Neural cell (in vitro differentiated cells): Measurements from ENCODE around the gene ADARB2.

Source experiments
- CTCF ChIP-seq: fragments of 450-650 bp; IDR thresholded peaks from 2 replicates; pipeline ENCODE4 v1.5.1; 2014; ENCODE audit warnings: antibody characterized with exemption, mild to moderate bottlenecking, moderate library complexity; ENCODE audit not compliant: poor library complexity, severe bottlenecking
- EP300 ChIP-seq: fragments of 450-650 bp; conservative IDR thresholded peaks from 2 replicates; pipeline ENCODE4 v1.6.1; 2014; ENCODE audit warnings: antibody characterized with exemption, mild to moderate bottlenecking, moderate library complexity; ENCODE audit not compliant: poor library complexity, severe bottlenecking
- EZH2 ChIP-seq: fragments of 200-600, 300-800 bp; shearing (Covaris generic), sonication (generic); IDR thresholded peaks from 2 replicates; pipeline ENCODE4 v1.6.1; 2014; ENCODE audit warnings: antibody characterized with exemption, low read length, borderline replicate concordance, mild to moderate bottlenecking; ENCODE audit not compliant: insufficient read depth, poor library complexity, severe bottlenecking
- REST ChIP-seq: IDR thresholded peaks from 2 replicates; pipeline ENCODE4 v1.6.1; 2012; ENCODE audit warnings: borderline replicate concordance

GRCh38 chr10:1416456-1417037, 320.8 kb downstream of the ADARB2 start:
- no peak for TF ChIP-seq CTCF
- TF ChIP-seq EP300 = no peak
- no peak for TF ChIP-seq REST
- no peak for TF ChIP-seq EZH2
